Mesothelial cell of epicardium (in vitro differentiated cells): ENCODE measurements around the gene B4GALT5. TPM values are rescaled to one million over a fixed set of nuclear protein-coding genes. Genes with fewer than 3 reads are reported as not detected.

Experiments used
- DNase-seq, 2 experiments: peaks; one replicate each; pipeline ENCODE4 v3.0.0; 2021; ENCODE audit warnings: low spot score in 2 of 2; ENCODE audit not compliant: unreplicated experiment in 2 of 2
- H3K27ac Mint-ChIP-seq: 2 replicates; pipeline ENCODE4 v1.8.0; 2021; ENCODE audit warnings: mixed read lengths
- H3K27me3 Mint-ChIP-seq: 2 replicates; pipeline ENCODE4 v1.8.0; 2021; ENCODE audit warnings: low read depth, mixed read lengths
- H3K36me3 Mint-ChIP-seq: 2 replicates; pipeline ENCODE4 v1.8.0; 2021; ENCODE audit warnings: mixed read lengths
- H3K4me1 Mint-ChIP-seq: 2 replicates; pipeline ENCODE4 v1.8.0; 2021; ENCODE audit warnings: mixed read lengths
- H3K4me3 Mint-ChIP-seq: 2 replicates; pipeline ENCODE4 v1.8.0; 2021; ENCODE audit warnings: mild to moderate bottlenecking, moderate library complexity, mixed read lengths
- H3K9me3 Mint-ChIP-seq: 2 replicates; pipeline ENCODE4 v1.8.0; 2021; ENCODE audit warnings: mixed read lengths
- CTCF ChIP-seq: fragments of 200-600 bp; sonication (generic); IDR thresholded peaks from one replicate; pipeline ENCODE4 v1.5.0; 2021; ENCODE audit warnings: antibody characterized with exemption; ENCODE audit not compliant: unreplicated experiment
- total RNA-seq: library from RNA; stranded (reverse); gene quantifications from 3 replicates; pipeline ENCODE4 v1.2.1, GENCODE V29; 2021

B4GALT5 gene
- total RNA-seq, 1 donor from 2014 or later: 52.6 TPM

DNA sequence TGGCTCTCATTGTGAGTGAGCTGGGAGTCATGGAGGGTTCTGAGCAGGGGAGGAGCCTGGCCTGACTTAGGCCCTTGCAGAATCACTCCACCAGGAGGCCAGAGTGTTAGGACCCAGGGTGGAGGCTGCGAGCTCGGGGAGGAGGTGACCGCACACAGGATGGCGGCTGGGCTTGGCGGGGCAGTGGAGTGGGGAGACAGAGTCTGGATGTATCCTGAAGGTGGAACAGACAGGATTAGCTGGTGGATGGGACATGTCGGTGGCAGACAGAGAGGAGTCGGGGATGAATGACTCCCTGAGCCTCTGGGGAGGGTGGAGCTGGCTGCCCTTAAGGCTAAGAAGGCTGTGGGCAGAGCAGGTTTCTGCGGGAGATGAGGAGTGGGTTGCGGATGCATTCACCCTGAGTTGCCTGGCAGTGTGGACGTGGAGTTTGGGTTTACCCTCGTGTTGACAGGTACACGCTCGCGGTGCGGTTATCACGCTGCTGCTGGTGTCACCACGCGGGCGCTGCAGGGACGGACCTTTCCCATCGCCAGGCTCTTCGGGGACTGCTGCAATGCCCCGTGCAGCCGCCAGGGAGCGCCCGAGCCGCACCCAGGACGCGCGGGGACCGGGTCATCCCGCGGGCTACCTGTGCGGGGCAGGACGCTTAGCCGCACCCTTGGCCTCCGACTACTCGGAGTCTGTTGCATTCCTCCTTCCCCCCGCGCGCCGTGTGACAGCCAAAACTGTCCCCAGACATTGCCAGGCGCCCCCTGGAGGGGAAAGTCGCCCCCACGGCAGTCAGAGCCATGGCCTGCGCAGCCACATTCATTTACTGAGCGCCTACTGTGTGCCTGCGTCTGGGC is 102.8 kb downstream of the B4GALT5 start:
- Mint-ChIP-seq H3K27ac (no peak overlapping the region), H3K4me3 (peak overlapping the region; percentile 57), H3K27me3 (peaks cover 10% of the 10 kb centered on the region), H3K9me3 (no peaks in the 10 kb centered on the region), H3K36me3 (no peaks in the 10 kb centered on the region), H3K4me1 (peaks cover 6% of the 10 kb centered on the region)
- DNase-seq: peak; percentile 54 to 89
- peak; percentile 97 for TF ChIP-seq CTCF

GRCh38 chr20:49608752-49609670 is 104.7 kb downstream of the B4GALT5 start:
- H3K4me3 Mint-ChIP-seq: no peak overlapping the region
- H3K27ac Mint-ChIP-seq: no peak overlapping the region
- H3K27me3 Mint-ChIP-seq: peaks cover 10% of the 10 kb centered on the region
- TF ChIP-seq CTCF: peak; percentile 96
- peak; percentile 61 to 84 for DNase-seq
- H3K4me1 Mint-ChIP-seq: peaks cover 6% of the 10 kb centered on the region
- no peaks in the 10 kb centered on the region for H3K36me3 Mint-ChIP-seq
- H3K9me3 Mint-ChIP-seq: no peaks in the 10 kb centered on the region

- Mint-ChIP-seq H3K4me1 (peaks cover 6% of the 10 kb centered on the region), H3K27ac (no peak overlapping the region), H3K27me3 (peaks cover 10% of the 10 kb centered on the region), H3K36me3 (no peaks in the 10 kb centered on the region), H3K9me3 (no peaks in the 10 kb centered on the region), H3K4me3 (no peak overlapping the region)
- DNase-seq: no peak
- TF ChIP-seq CTCF: no peak
These were observed 106.1 kb downstream of the B4GALT5 start for GRCh38 chr20:49607568-49607967.

DNA sequence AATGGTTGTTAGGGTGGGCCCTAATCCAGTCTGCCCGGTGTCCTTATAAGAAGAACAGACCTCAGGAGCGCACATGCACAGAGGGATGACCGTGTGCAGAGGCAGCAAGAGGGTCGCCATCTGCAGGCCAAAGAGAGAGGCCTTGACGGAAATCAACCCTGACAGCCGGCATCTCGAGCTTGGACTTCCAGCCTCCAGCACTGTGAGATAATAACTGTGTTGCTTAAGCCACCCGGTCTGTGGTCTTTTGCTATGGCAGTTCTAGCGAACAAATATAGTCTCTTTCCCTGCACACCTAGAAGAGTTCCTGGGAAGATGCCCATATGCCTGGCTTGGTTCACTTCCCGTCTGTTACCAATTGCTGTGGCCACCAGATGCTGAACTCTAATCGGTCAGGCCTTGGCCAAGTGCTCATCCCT is 110.5 kb downstream of the B4GALT5 start:
- Mint-ChIP-seq H3K36me3 (no peaks in the 10 kb centered on the region), H3K27me3 (peaks cover 2% of the 10 kb centered on the region), H3K4me1 (no peaks in the 10 kb centered on the region), H3K9me3 (no peaks in the 10 kb centered on the region), H3K27ac (no peak overlapping the region), H3K4me3 (no peak overlapping the region)
- no peak for TF ChIP-seq CTCF
- no peak for DNase-seq

GRCh38 chr20:49602345-49603208 is 111.1 kb downstream of the B4GALT5 start:
- TF ChIP-seq CTCF: no peak
- Mint-ChIP-seq H3K4me3 (no peak overlapping the region), H3K27ac (no peak overlapping the region), H3K4me1 (no peaks in the 10 kb centered on the region), H3K27me3 (no peaks in the 10 kb centered on the region), H3K36me3 (no peaks in the 10 kb centered on the region), H3K9me3 (no peaks in the 10 kb centered on the region)
- no peak for DNase-seq
